Tibial nerve (tissue), 4 donors: Measurements from ENCODE around the gene SHQ1. TPM values are rescaled to one million over a fixed set of nuclear protein-coding genes. Genes with fewer than 3 reads are reported as not detected.

Experiments used
- DNase-seq, 2 donors: peaks; one replicate each; pipeline ENCODE4 v3.0.0-alpha.2; 2019; ENCODE audit warnings: low spot score in 2 of 2
- H3K27ac ChIP-seq, 4 donors: fragments of 200-600 bp; sonication (generic) in 3 of 4; one replicate each; pipeline ENCODE4 v1.5.1; 2017 to 2019; ENCODE audit warnings: mild to moderate bottlenecking in 1 of 4
- H3K27me3 ChIP-seq, 2 donors: fragments of 200-600 bp; sonication (generic) in 1 of 2; one replicate each; pipeline versions ENCODE4 v1.5.1 to v1.6.0; 2017 to 2019
- H3K36me3 ChIP-seq, 3 donors: fragments of 200-600 bp; sonication (generic); one replicate each; pipeline ENCODE4 v1.5.1; 2018 to 2019
- H3K4me1 ChIP-seq, 4 donors: fragments of 200-600 bp; sonication (generic) in 3 of 4; one replicate each; pipeline ENCODE4 v1.5.1; 2017 to 2019
- H3K4me3 ChIP-seq, 4 donors: fragments of 200-600 bp; sonication (generic) in 3 of 4; one replicate each; pipeline ENCODE4 v1.5.1; 2017 to 2019; ENCODE audit warnings: mild to moderate bottlenecking in 1 of 4, moderate library complexity in 1 of 4
- H3K9me3 ChIP-seq, 4 donors: fragments of 200-600 bp; sonication (generic) in 3 of 4; one replicate each; pipeline ENCODE4 v1.5.1; 2017 to 2019
- CTCF ChIP-seq, 5 experiments: fragments of 200-600 bp in 3 of 5; fragments of 450-650 bp in 2 of 5; sonication (generic) in 3 of 5; IDR thresholded peaks; one replicate each; pipeline ENCODE4 v1.5.1; 2016 to 2019; ENCODE audit warnings: antibody characterized with exemption in 5 of 5, mild to moderate bottlenecking in 3 of 5, moderate library complexity in 2 of 5
- EP300 ChIP-seq, 2 donors: sonication (generic); formaldehyde crosslinking; IDR thresholded peaks; one replicate each; pipeline ENCODE4 v1.6.1; 2017; ENCODE audit warnings: antibody characterized with exemption in 2 of 2, mild to moderate bottlenecking in 1 of 2
- POLR2A ChIP-seq, 2 donors: fragments of 450-650 bp; IDR thresholded peaks; one replicate each; pipeline ENCODE4 v1.6.1; 2017; ENCODE audit warnings: antibody characterized with exemption in 2 of 2, mild to moderate bottlenecking in 2 of 2, moderate library complexity in 2 of 2
- WGBS, 2 donors: methylation state at CpG; one replicate each; pipeline ENCODE4 v1.1.5; 2018; 5-methylcytosine and 5-hydroxymethylcytosine counted together
- total RNA-seq, 4 donors: library from RNA; depleted of rRNA; stranded (reverse); fragments of >200 nt; gene quantifications; one replicate each; pipeline ENCODE4 v1.1.0, GENCODE V29; 2016

The SHQ1 gene
- total RNA-seq, 4 donors from 2014 or later, result 10.0 to 25.3 (median 19.5) TPM

GRCh38 chr3:72821161-72821781 is 27.0 kb downstream of the SHQ1 start:
- Histone ChIP-seq H3K36me3 (peaks cover 0 to 6% (median 0%) of the 10 kb centered on the region in 3 donors), H3K4me1 (peaks cover 0 to 32% (median 4%) of the 10 kb centered on the region in 4 donors), H3K9me3 (no peaks in the 10 kb centered on the region), H3K4me3 (no peak overlapping the region), H3K27ac (peak overlapping the region in 1 of 4 donors; percentile 1), H3K27me3 (no peaks in the 10 kb centered on the region)
- 64 to 66% methylated on average over 8 of the region's 8 CpGs for WGBS, 2 donors
- TF ChIP-seq POLR2A (IDR thresholded peaks at IDR 0.05), result no peak
- TF ChIP-seq EP300 (IDR thresholded peaks at IDR 0.05), result no peak
- TF ChIP-seq CTCF (IDR thresholded peaks at IDR 0.05), result no peak
- no peak for DNase-seq

- Histone ChIP-seq H3K27me3 (no peaks in the 10 kb centered on the region), H3K27ac (no peak overlapping the region), H3K4me3 (no peak overlapping the region), H3K9me3 (no peaks in the 10 kb centered on the region), H3K36me3 (peaks cover 0 to 6% (median 0%) of the 10 kb centered on the region in 3 donors), H3K4me1 (peaks cover 0 to 32% (median 4%) of the 10 kb centered on the region in 4 donors)
- DNase-seq, result peak in 1 of 2 donors; percentile 31
- peak in 1 of 2 donors; percentile 25 for TF ChIP-seq EP300 (IDR thresholded peaks at IDR 0.05)
- no peak for TF ChIP-seq CTCF (IDR thresholded peaks at IDR 0.05)
These were observed 27.8 kb downstream of the SHQ1 start for GRCh38 chr3:72820415-72820814.

- no peak overlapping the region for H3K27ac ChIP-seq
These were observed 29.3 kb downstream of the SHQ1 start for GRCh38 chr3:72818905-72819304.

GRCh38 chr3:72818092-72818773 is 30.0 kb downstream of the SHQ1 start:
- TF ChIP-seq POLR2A (IDR thresholded peaks at IDR 0.05) (no peak), CTCF (IDR thresholded peaks at IDR 0.05) (peak; percentile 39 to 65 (median 52))
- 79 to 80% methylated on average over 3 of the region's 3 CpGs for WGBS, 2 donors
- H3K27me3 ChIP-seq, result no peaks in the 10 kb centered on the region
- no peak overlapping the region for H3K4me3 ChIP-seq
- peaks cover 0 to 32% (median 4%) of the 10 kb centered on the region in 4 donors for H3K4me1 ChIP-seq
- peaks cover 0 to 3% (median 0%) of the 10 kb centered on the region in 3 donors for H3K36me3 ChIP-seq
- DNase-seq, result peak in 1 of 2 donors; percentile 51
- no peaks in the 10 kb centered on the region for H3K9me3 ChIP-seq
- H3K27ac ChIP-seq, result no peak overlapping the region

More at GRCh38 chr3:72818905-72819304, 29.3 kb downstream of the SHQ1 start:
- Histone ChIP-seq H3K4me3 (no peak overlapping the region), H3K9me3 (no peaks in the 10 kb centered on the region), H3K36me3 (peaks cover 0 to 4% (median 0%) of the 10 kb centered on the region in 3 donors), H3K27me3 (no peaks in the 10 kb centered on the region), H3K4me1 (peaks cover 0 to 32% (median 4%) of the 10 kb centered on the region in 4 donors)
- 76 to 95% methylated on average over 1 of the region's 1 CpG for WGBS, 2 donors
- DNase-seq, result no peak
- TF ChIP-seq CTCF (IDR thresholded peaks at IDR 0.05), result no peak
- TF ChIP-seq POLR2A (IDR thresholded peaks at IDR 0.05), result no peak
- no peak for TF ChIP-seq EP300 (IDR thresholded peaks at IDR 0.05)

GRCh38 chr3:72816862-72817355 is 31.3 kb downstream of the SHQ1 start:
- no peak overlapping the region for H3K4me3 ChIP-seq
- no peaks in the 10 kb centered on the region for H3K27me3 ChIP-seq
- no peaks in the 10 kb centered on the region for H3K9me3 ChIP-seq
- TF ChIP-seq CTCF (IDR thresholded peaks at IDR 0.05) (no peak), EP300 (IDR thresholded peaks at IDR 0.05) (no peak), POLR2A (IDR thresholded peaks at IDR 0.05) (no peak)
- peaks cover 0 to 27% (median 4%) of the 10 kb centered on the region in 4 donors for H3K4me1 ChIP-seq
- H3K36me3 ChIP-seq, result peaks cover 0 to 3% (median 0%) of the 10 kb centered on the region in 3 donors
- 87 to 90% methylated on average over 3 of the region's 3 CpGs for WGBS, 2 donors
- no peak for DNase-seq
- H3K27ac ChIP-seq, result no peak overlapping the region
